K562 (cell line): ENCODE measurements around the gene RPL22L1. TPM values are rescaled to one million over a fixed set of nuclear protein-coding genes. Genes with fewer than 3 reads are reported as not detected.

Experiments
- GATAD2A ChIP-seq: fragments of 450-650 bp; IDR thresholded peaks from 2 replicates; pipeline ENCODE4 v1.6.1; 2017
- HMG20B ChIP-seq: fragments of 250-450 bp; sonication (Bioruptor Pico); IDR thresholded peaks from 2 replicates; pipeline ENCODE4 v1.5.0; 2021; ENCODE audit warnings: mild to moderate bottlenecking
- HNRNPK ChIP-seq: fragments of 200-400 bp; formaldehyde crosslinking; IDR thresholded peaks from one replicate; pipeline ENCODE4 v1.6.1; 2018; ENCODE audit warnings: mild to moderate bottlenecking, low read depth, low read length; ENCODE audit not compliant: poor library complexity, severe bottlenecking
- KLF13 ChIP-seq: fragments of 450-650 bp; IDR thresholded peaks from 2 replicates; pipeline ENCODE4 v1.6.1; 2016; ENCODE audit warnings: missing genetic modification characterization, low read depth, mild to moderate bottlenecking, missing compliant biosample characterization, moderate library complexity, borderline replicate concordance
- MAZ ChIP-seq, 2 experiments: fragments of 450-650 bp in 1 of 2; sonication (generic) in 1 of 2; formaldehyde crosslinking; IDR thresholded peaks in 1 of 2; conservative IDR thresholded peaks in 1 of 2; 2 replicates each; pipeline versions ENCODE4 v1.4.0 to v1.5.0; 2020; ENCODE audit warnings: mild to moderate bottlenecking in 1 of 2, missing genetic modification reagents in 1 of 2
- MGA ChIP-seq: fragments of 450-650 bp; IDR thresholded peaks from 2 replicates; pipeline ENCODE4 v1.6.1; 2016; ENCODE audit warnings: mild to moderate bottlenecking, moderate library complexity
- NFE2 ChIP-seq: IDR thresholded peaks from 2 replicates; pipeline ENCODE4 v1.6.1; 2014; ENCODE audit warnings: antibody characterized with exemption, low read depth
- NFIX ChIP-seq: fragments of 250-450 bp; sonication (Bioruptor Pico); IDR thresholded peaks from 2 replicates; pipeline ENCODE4 v1.4.0; 2020; ENCODE audit warnings: low read depth, mild to moderate bottlenecking, moderate library complexity
- PHF21A ChIP-seq: fragments of 450-650 bp; IDR thresholded peaks from 2 replicates; pipeline ENCODE4 v1.6.1; 2017; ENCODE audit warnings: low read depth, borderline replicate concordance
- PTRF ChIP-seq: fragments of 450-650 bp; IDR thresholded peaks from 2 replicates; pipeline ENCODE4 v1.6.1; 2016; ENCODE audit warnings: mild to moderate bottlenecking, missing genetic modification characterization, missing compliant biosample characterization
- SP1 ChIP-seq: sonication (generic); formaldehyde crosslinking; IDR thresholded peaks from 2 replicates; pipeline ENCODE4 v1.8.1; 2022; ENCODE audit warnings: mild to moderate bottlenecking, missing genetic modification reagents
- ZNF217 ChIP-seq: sonication (generic); formaldehyde crosslinking; IDR thresholded peaks from 2 replicates; pipeline ENCODE4 v1.8.0; 2022; ENCODE audit warnings: mild to moderate bottlenecking, missing genetic modification reagents
- ZNF395 ChIP-seq: fragments of 200-800 bp; sonication (Bioruptor generic); IDR thresholded peaks from 2 replicates; pipeline ENCODE4 v1.6.1; 2017; ENCODE audit warnings: missing genetic modification characterization, missing compliant biosample characterization
- ZNF431 ChIP-seq: sonication (generic); formaldehyde crosslinking; IDR thresholded peaks from 2 replicates; pipeline ENCODE4 v1.8.0; 2022; ENCODE audit warnings: mild to moderate bottlenecking, missing genetic modification reagents
- ZNF57 ChIP-seq: fragments of 450-650 bp; formaldehyde crosslinking; IDR thresholded peaks from 2 replicates; pipeline ENCODE4 v1.4.0; 2020; ENCODE audit warnings: mild to moderate bottlenecking, moderate library complexity
- ZSCAN29 ChIP-seq: fragments of 450-650 bp; IDR thresholded peaks from 2 replicates; pipeline ENCODE4 v1.6.1; 2017
- polyA plus RNA-seq, 8 experiments: library from polyadenylated mRNA; depleted of rRNA in 4 of 8; stranded (reverse) in 5 of 8; unstranded in 3 of 8; fragments of >200 nt; fragmentation: Nextera tagmentation in 2 of 8; fragmentation: Illumina TruSeq in 1 of 8; extraction: Ambion mirVana in 2 of 8; extraction: Trizol in 1 of 8; gene quantifications; 2 replicates each; pipeline versions ENCODE4 v1.2.1 to v1.2.3, GENCODE V29; 2011 to 2014; ENCODE audit warnings: inconsistent platforms in 1 of 8, missing spikeins in 1 of 8
- total RNA-seq, 7 experiments: library from RNA; depleted of rRNA in 6 of 7; stranded (reverse); fragments of >200 nt in 6 of 7; fragmentation: Illumina TruSeq in 2 of 7; extraction: Trizol in 2 of 7; gene quantifications; 2 replicates each; pipeline versions ENCODE4 v1.2.1 to v1.2.3, GENCODE V29; 2011 to 2021; ENCODE audit warnings: low replicate concordance in 1 of 7

Gene RPL22L1
- total and polyA plus RNA-seq, 9 of the 15 experiments (the other 6 are each of a cell fraction or from before 2014, with no cell fraction given) = 53.9 to 198 (median 108) TPM

GRCh38 chr3:170908235-170909116, 38.5 kb upstream of the RPL22L1 start, which contains the start of gene EIF5A2 (continued):
- TF ChIP-seq MGA = peak; percentile 98
- no peak for TF ChIP-seq PTRF (tag)
- no peak for TF ChIP-seq NFE2
- no peak for TF ChIP-seq HMG20B (CRISPR knock-in tag)
- TF ChIP-seq ZNF57 (CRISPR knock-in tag) = no peak
- no peak for TF ChIP-seq GATAD2A
- no peak for TF ChIP-seq ZSCAN29
- no peak for TF ChIP-seq ZNF217 (CRISPR knock-in tag)
- TF ChIP-seq MAZ (CRISPR knock-in tag; conservative IDR thresholded peaks at IDR 0.05 in 1 of 2, IDR thresholded peaks at IDR 0.05 in 1 of 2) = peak; percentile 50 to 82; a peak in 2 of 4 replicates
- TF ChIP-seq NFIX = no peak
- TF ChIP-seq KLF13 (tag) = no peak
- TF ChIP-seq SP1 = peak; percentile 98
- TF ChIP-seq ZNF395 = no peak; the same call in 1 of the 2 replicates
- peak; percentile 61; the same call in 1 of the 2 replicates for TF ChIP-seq ZNF431 (CRISPR knock-in tag)
- TF ChIP-seq HNRNPK = no peak
- TF ChIP-seq PHF21A = no peak
